T-cell (primary cell): Measurements from ENCODE around the gene SUN2. TPM values are rescaled to one million over a fixed set of nuclear protein-coding genes. Genes with fewer than 3 reads are reported as not detected.

Experiments
- ATAC-seq, 4 experiments: fragments of 200-7000 bp in 3 of 4; fragments of 150-1000 bp in 1 of 4; cut with Tn5 transposase; replicated peaks in 1 of 4; 1 replicate in 3 of 4; 2 replicates in 1 of 4; pipeline ENCODE4 v1.10.0; 2021; ENCODE audit warnings: moderate library complexity in 3 of 4, mild to moderate bottlenecking in 2 of 4, moderate number of reproducible peaks in 1 of 4
- CTCF ChIA-PET, 2 donors: fragments of 300-600 bp; sonication (Branson Sonifier 250); formaldehyde crosslinking; loops; one replicate each; lab custom pipeline; 2022; ENCODE audit warnings: antibody characterized with exemption in 2 of 2; lab: Charles Lee
- POLR2A ChIA-PET, 2 donors: fragments of 300-600 bp; sonication (Branson Sonifier 250); formaldehyde crosslinking; loops; one replicate each; lab custom pipeline; 2022; ENCODE audit warnings: antibody characterized with exemption in 2 of 2; lab: Charles Lee
- DNase-seq, 35 experiments: peaks; one replicate each; pipeline versions ENCODE4 v3.0.0 to v3.0.0-alpha.2; 2013 to 2023
- H3K27ac ChIP-seq: one replicate; pipeline ENCODE4 v1.5.1; 2013; ENCODE audit warnings: low read length
- H3K27me3 ChIP-seq, 2 experiments: replicated peaks in 1 of 2; 1 replicate in 1 of 2; 2 replicates in 1 of 2; pipeline versions ENCODE4 v1.6.1 to v1.7.0; 2013; ENCODE audit warnings: low read length in 1 of 2, mixed read lengths in 1 of 2; ENCODE audit not compliant: control insufficient read depth in 2 of 2, insufficient read depth in 2 of 2; ENCODE audit errors: extremely low read depth in 1 of 2
- H3K36me3 ChIP-seq, 2 donors: 1 replicate in 1 of 2; 2 replicates in 1 of 2; pipeline versions ENCODE4 v1.6.1 to v1.7.0; 2013; ENCODE audit warnings: low read length in 1 of 2; ENCODE audit not compliant: control insufficient read depth in 2 of 2, insufficient read depth in 1 of 2; ENCODE audit errors: extremely low read depth in 1 of 2
- H3K4me1 ChIP-seq, 2 experiments: 1 replicate in 1 of 2; 2 replicates in 1 of 2; pipeline versions ENCODE4 v1.6.1 to v1.7.0; 2013; ENCODE audit warnings: low read length in 2 of 2, mixed read lengths in 1 of 2; ENCODE audit not compliant: insufficient read depth in 2 of 2, control insufficient read depth in 1 of 2; ENCODE audit errors: extremely low read depth in 1 of 2
- H3K4me3 ChIP-seq, 2 donors: 1 replicate in 1 of 2; 2 replicates in 1 of 2; pipeline versions ENCODE4 v1.5.1 to v1.7.0; 2013; ENCODE audit warnings: mild to moderate bottlenecking in 2 of 2, low read length in 1 of 2, moderate library complexity in 1 of 2; ENCODE audit not compliant: control insufficient read depth in 1 of 2; ENCODE audit errors: extremely low read depth in 1 of 2
- H3K9me3 ChIP-seq: 2 replicates; pipeline ENCODE4 v1.7.0; 2013
- H3K27ac Mint-ChIP-seq, 2 donors: one replicate each; pipeline ENCODE4 v1.8.0; 2020 to 2021; ENCODE audit warnings: mild to moderate bottlenecking in 2 of 2, mixed read lengths in 2 of 2
- H3K27me3 Mint-ChIP-seq, 2 donors: one replicate each; pipeline ENCODE4 v1.8.0; 2021 to 2022; ENCODE audit warnings: mixed read lengths in 2 of 2
- H3K36me3 Mint-ChIP-seq: one replicate; pipeline ENCODE4 v1.8.0; 2021; ENCODE audit warnings: mixed read lengths
- H3K4me1 Mint-ChIP-seq, 3 donors: one replicate each; pipeline ENCODE4 v1.8.0; 2020 to 2022; ENCODE audit warnings: mixed read lengths in 3 of 3, mild to moderate bottlenecking in 1 of 3
- H3K4me3 Mint-ChIP-seq, 3 donors: one replicate each; pipeline ENCODE4 v1.8.0; 2020 to 2022; ENCODE audit warnings: mild to moderate bottlenecking in 3 of 3, mixed read lengths in 3 of 3, moderate library complexity in 3 of 3
- H3K9me3 Mint-ChIP-seq, 3 donors: one replicate each; pipeline ENCODE4 v1.8.0; 2020 to 2022; ENCODE audit warnings: mixed read lengths in 3 of 3
- WGBS: methylation state at CpG from one replicate; pipeline ENCODE4 v1.1.5; 2013; ENCODE audit warnings: missing lambda C conversion rate; ENCODE audit not compliant: insufficient coverage; 5-methylcytosine and 5-hydroxymethylcytosine counted together
- total RNA-seq, 35 experiments: library from RNA in 6 of 35; stranded (reverse) in 6 of 35; fragments of 120-200 nt in 1 of 35; gene quantifications; one replicate each; pipeline versions ENCODE4 v1.2.1 to v1.2.4 and lab custom pipeline; 2013 to 2026

The SUN2 gene
- total RNA-seq, 5 donors from 2014 or later (not counting 1 experiment from before 2014, with no cell fraction given) = 526 to 1,075 (median 979) TPM

DNA sequence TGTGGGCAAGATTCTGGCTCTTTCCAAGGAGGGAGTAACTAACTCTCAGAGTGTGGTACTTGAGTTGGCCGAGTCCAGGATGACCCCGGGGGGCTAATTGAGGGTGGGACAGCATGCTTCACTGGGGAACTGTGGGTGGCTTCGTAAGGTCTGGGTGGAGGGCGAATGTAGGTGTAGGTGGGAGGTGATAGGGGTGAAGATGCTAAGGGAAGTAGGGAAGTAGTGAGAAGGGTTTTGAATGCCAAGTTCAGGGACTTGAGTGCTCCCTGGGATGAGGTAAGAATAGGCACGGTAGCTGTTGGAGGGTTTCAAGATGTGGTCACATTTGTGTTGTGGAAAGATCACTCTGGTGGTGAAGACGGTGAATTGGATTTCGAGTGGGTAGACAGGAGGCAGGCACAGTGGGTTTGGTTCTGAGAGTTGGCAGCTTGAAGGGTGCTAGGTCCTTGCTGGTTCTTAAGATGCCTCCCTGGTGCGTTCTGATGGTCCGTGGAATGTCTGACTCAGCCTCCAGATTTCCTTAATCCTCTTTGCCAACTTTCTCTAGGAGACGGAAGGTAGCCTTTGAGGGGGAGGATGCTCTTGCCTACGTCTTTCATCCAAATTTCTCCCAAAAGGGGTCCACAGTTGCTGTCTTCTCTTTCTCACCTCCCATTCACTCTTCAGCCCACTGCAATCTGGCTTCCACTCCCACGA is 40.6 kb upstream of the SUN2 start:
- H3K36me3 Mint-ChIP-seq = no peaks in the 10 kb centered on the region
- Histone ChIP-seq H3K27ac (no peak overlapping the region), H3K27me3 (peaks cover 0 to 32% of the 10 kb centered on the region in 2 experiments), H3K4me3 (no peak overlapping the region), H3K36me3 (no peaks in the 10 kb centered on the region), H3K9me3 (no peaks in the 10 kb centered on the region), H3K4me1 (peaks cover 8 to 28% of the 10 kb centered on the region in 2 experiments)
- H3K9me3 Mint-ChIP-seq = peaks cover 0 to 8% (median 5%) of the 10 kb centered on the region in 3 donors
- WGBS = 78% methylated on average over 9 of the region's 12 CpGs
- peaks cover 0 to 32% of the 10 kb centered on the region in 2 donors for H3K27me3 Mint-ChIP-seq
- DNase-seq (no peak), ATAC-seq (no peak)
- peaks cover 24 to 34% (median 27%) of the 10 kb centered on the region in 3 donors for H3K4me1 Mint-ChIP-seq
- ChIA-PET POLR2A (no interaction called here), CTCF (no interaction called here)
- no peak overlapping the region for H3K4me3 Mint-ChIP-seq
- H3K27ac Mint-ChIP-seq = no peak overlapping the region

DNA sequence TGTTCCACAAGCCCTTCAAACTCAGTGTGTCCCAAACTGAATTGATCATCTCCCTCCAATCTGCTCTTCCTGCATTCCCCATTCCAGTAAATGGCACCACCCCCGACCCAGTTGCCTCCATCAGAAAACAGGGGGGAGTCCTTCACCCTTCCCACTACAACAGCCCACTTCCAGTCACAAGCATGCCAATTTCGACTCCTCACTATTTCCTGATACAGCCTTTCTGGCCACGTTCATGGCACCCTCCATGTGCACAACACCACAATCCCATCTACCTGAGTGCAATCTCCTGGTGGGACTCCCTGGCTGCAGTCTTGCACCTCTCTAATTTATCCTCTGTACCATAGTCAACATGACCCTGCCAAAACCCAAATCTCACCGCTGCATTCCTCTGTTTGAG is 39.8 kb upstream of the SUN2 start:
- DNase-seq (no peak), ATAC-seq (no peak)
- no peaks in the 10 kb centered on the region for H3K9me3 ChIP-seq
- H3K27ac Mint-ChIP-seq = no peak overlapping the region
- H3K27ac ChIP-seq = no peak overlapping the region
- H3K36me3 Mint-ChIP-seq = no peaks in the 10 kb centered on the region
- ChIA-PET POLR2A (no interaction called here), CTCF (interaction anchor here in 1 of 2 donors (0.6 to 1.5 kb wide), 2 partner anchors 41 to 75 kb away, joined by 3 to 5 read pairs; no protein-coding TSS in a partner anchor)
- peaks cover 8 to 28% of the 10 kb centered on the region in 2 experiments for H3K4me1 ChIP-seq
- peaks cover 24 to 34% (median 27%) of the 10 kb centered on the region in 3 donors for H3K4me1 Mint-ChIP-seq
- no peak overlapping the region for H3K4me3 ChIP-seq
- WGBS = 70% methylated on average over 3 of the region's 4 CpGs
- H3K4me3 Mint-ChIP-seq = peak overlapping the region in 1 of 3 donors; percentile 11
- H3K27me3 Mint-ChIP-seq = peaks cover 0 to 29% of the 10 kb centered on the region in 2 donors
- peaks cover 0 to under 1% of the 10 kb centered on the region in 2 donors for H3K36me3 ChIP-seq
- H3K9me3 Mint-ChIP-seq = peaks cover 0 to 8% (median 5%) of the 10 kb centered on the region in 3 donors
- H3K27me3 ChIP-seq = peaks cover 0 to 27% of the 10 kb centered on the region in 2 experiments

DNA sequence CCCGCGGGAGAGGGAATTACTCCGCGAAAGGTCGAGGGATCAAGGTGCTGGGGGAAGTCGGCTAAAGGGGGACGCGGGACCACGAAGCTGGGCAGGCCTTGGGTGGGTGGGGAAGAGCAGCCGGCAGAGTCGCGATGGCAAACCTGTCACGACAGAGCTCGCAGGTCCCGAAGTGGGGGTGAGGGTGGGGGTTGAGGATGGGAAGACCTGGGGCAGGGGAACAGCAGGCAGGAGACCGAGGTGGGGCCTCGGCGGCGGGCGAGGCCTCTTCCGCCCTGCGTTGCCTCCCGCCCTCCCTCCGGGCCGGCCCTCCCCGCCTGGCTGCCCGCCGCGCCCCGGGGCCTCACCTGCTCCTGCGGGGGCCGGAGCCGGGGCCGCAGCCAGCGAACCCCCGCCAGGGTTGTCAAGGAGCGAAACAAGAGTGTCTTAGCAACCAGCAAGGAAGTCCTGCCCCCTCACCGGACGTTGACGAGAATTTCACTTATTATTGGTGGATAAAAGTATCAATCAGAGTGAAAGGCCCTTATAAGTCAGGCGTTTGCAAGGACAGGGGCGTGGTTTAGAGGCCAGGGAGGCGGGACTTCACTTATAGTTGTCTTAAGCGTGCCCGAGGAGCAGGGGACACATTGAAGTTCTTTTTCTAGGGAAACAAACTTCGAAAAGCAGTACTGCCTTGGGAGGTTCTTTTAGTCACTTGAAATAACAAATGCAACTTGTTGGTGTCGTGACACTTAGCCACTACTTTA is 38.1 kb upstream of the SUN2 start, which contains the start of gene DNAL4:
DNAL4 (minus strand) TSS at position 423 of the 746 bp plus-strand sequence. CDS start 11,412 bp downstream, outside the sequence.
- Mint-ChIP-seq H3K27me3 (peaks cover 0 to 28% of the 10 kb centered on the region in 2 donors), H3K9me3 (peaks cover 0 to 3% (median 3%) of the 10 kb centered on the region in 3 donors), H3K27ac (peak within 1 kb of the TSS; percentile 87 to 88), H3K4me1 (peaks cover 23 to 33% (median 27%) of the 10 kb centered on the region in 3 donors), H3K4me3 (peak within 1 kb of the TSS; percentile 80 to 91 (median 86)), H3K36me3 (no peaks in the 10 kb centered on the region)
- H3K4me1 ChIP-seq = peaks cover 8 to 27% of the 10 kb centered on the region in 2 experiments
- CTCF ChIA-PET = interaction anchor here in 1 of 2 donors (0.6 kb wide), 1 partner anchor 26 kb away, joined by 6 read pairs; no protein-coding TSS in a partner anchor
- peak within 1 kb of the TSS; percentile 8 for H3K27ac ChIP-seq
- no peaks in the 10 kb centered on the region for H3K9me3 ChIP-seq
- ATAC-seq (peak; percentile 97 to 99 (median 98)), DNase-seq (peak; percentile 80 to 96 (median 89))
- POLR2A ChIA-PET = interaction anchor here in 1 of 2 donors (0.6 kb wide), 1 partner anchor 1133 kb away, joined by 3 read pairs; no protein-coding TSS in a partner anchor
- peak within 1 kb of the TSS; percentile 64 to 65 for H3K4me3 ChIP-seq
- H3K27me3 ChIP-seq = peaks cover 0 to 26% of the 10 kb centered on the region in 2 experiments
- peaks cover 0 to 8% of the 10 kb centered on the region in 2 donors for H3K36me3 ChIP-seq
- WGBS = under 1% methylated on average over 43 of the region's 47 CpGs

DNA sequence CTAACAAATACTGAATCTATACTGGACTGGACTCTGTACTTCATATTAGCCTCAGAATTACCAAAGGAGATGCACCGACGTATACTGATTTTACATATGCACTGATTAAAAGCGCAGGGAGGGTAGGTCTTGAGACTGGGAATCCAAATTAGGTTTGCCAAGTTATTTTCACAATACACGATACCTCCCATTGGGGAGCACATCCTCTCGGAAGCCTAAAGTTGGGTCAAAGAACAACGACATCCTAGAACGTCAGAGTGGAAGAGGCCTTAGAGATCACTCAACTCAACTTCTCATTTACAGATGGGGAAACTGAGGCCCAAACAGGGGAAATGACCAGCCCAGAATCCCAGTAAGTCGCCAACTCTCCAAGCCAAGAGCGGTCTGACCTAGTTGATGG is 37.5 kb upstream of the SUN2 start:
- WGBS = 0% methylated on average over 2 of the region's 9 CpGs
- peaks cover 17 to 28% (median 21%) of the 10 kb centered on the region in 3 donors for H3K4me1 Mint-ChIP-seq
- CTCF ChIA-PET = interaction anchor here in 1 of 2 donors (0.6 kb wide), 1 partner anchor 26 kb away, joined by 6 read pairs; no protein-coding TSS in a partner anchor
- Histone ChIP-seq H3K4me1 (peaks cover 6 to 21% of the 10 kb centered on the region in 2 experiments), H3K36me3 (peaks cover 0 to 8% of the 10 kb centered on the region in 2 donors), H3K4me3 (peak overlapping the region; percentile 64 to 65), H3K27me3 (peaks cover 0 to 23% of the 10 kb centered on the region in 2 experiments), H3K9me3 (no peaks in the 10 kb centered on the region), H3K27ac (no peak overlapping the region)
- H3K9me3 Mint-ChIP-seq = no peaks in the 10 kb centered on the region
- H3K36me3 Mint-ChIP-seq = no peaks in the 10 kb centered on the region
- ATAC-seq = no peak
- DNase-seq = no peak
- peak overlapping the region; percentile 87 to 88 for H3K27ac Mint-ChIP-seq
- peaks cover 0 to 23% of the 10 kb centered on the region in 2 donors for H3K27me3 Mint-ChIP-seq
- POLR2A ChIA-PET = interaction anchor here in 1 of 2 donors (0.6 kb wide), 1 partner anchor 1133 kb away, joined by 3 read pairs; no protein-coding TSS in a partner anchor
- H3K4me3 Mint-ChIP-seq = peak overlapping the region; percentile 80 to 91 (median 86)

DNA sequence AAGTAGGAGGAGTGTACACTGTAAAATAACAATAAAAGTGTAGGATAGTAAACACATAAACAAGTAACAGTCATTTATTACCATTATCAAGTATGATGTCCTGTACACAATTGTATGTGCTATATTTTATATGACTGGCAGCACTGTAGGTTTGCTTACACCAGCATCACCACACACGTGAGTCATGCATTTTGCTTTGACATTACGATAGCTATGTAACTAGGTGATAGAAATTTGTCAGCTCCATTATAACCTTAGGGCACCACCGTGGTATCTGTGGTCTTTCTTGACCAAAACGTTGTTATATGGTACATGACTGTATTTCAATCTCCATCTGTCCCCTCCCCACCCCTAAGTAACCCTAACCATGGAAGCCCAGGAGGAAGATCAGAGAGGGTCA is 37.0 kb upstream of the SUN2 start:
- Histone ChIP-seq H3K27me3 (peaks cover 0 to 18% of the 10 kb centered on the region in 2 experiments), H3K9me3 (no peaks in the 10 kb centered on the region), H3K27ac (no peak overlapping the region), H3K36me3 (peaks cover 3 to 9% of the 10 kb centered on the region in 2 donors), H3K4me3 (peak overlapping the region in 1 of 2 donors; percentile 65), H3K4me1 (peaks cover 6 to 16% of the 10 kb centered on the region in 2 experiments)
- Mint-ChIP-seq H3K4me1 (peaks cover 12 to 23% (median 16%) of the 10 kb centered on the region in 3 donors), H3K9me3 (no peaks in the 10 kb centered on the region), H3K27me3 (peaks cover 0 to 18% of the 10 kb centered on the region in 2 donors), H3K36me3 (no peaks in the 10 kb centered on the region), H3K27ac (peak overlapping the region; percentile 87 to 88), H3K4me3 (peak overlapping the region; percentile 80 to 91 (median 86))
- WGBS = no CpG with 5 or more reads among the region's 4 CpGs
- no peak for DNase-seq
- CTCF ChIA-PET = interaction anchor here in 1 of 2 donors (0.7 kb wide), 1 partner anchor 1832 kb away, joined by 3 read pairs; no protein-coding TSS in a partner anchor
- POLR2A ChIA-PET = no interaction called here
- no peak for ATAC-seq
